H9 (cell line): Measurements from ENCODE around the gene EXOC3L1. TPM values are rescaled to one million over a fixed set of nuclear protein-coding genes. Genes with fewer than 3 reads are reported as not detected.

Source experiments
- DNase-seq: peaks from one replicate; pipeline ENCODE4 v3.0.0-alpha.2; 2017
- H2AFZ ChIP-seq: one replicate; pipeline ENCODE4 v1.6.1; 2013; ENCODE audit warnings: mild to moderate bottlenecking, low read length, control low read depth, moderate library complexity
- H2AK5ac ChIP-seq: 2 replicates; pipeline ENCODE4 v1.6.1; 2013; ENCODE audit warnings: low read length, control low read depth, mixed read lengths; ENCODE audit not compliant: insufficient read length
- H2BK120ac ChIP-seq: one replicate; pipeline ENCODE4 v1.6.1; 2013; ENCODE audit warnings: low read depth, mild to moderate bottlenecking, low read length, control low read depth, inconsistent platforms; ENCODE audit not compliant: poor library complexity, severe bottlenecking
- H2BK12ac ChIP-seq: 2 replicates; pipeline ENCODE4 v1.6.1; 2013; ENCODE audit warnings: low read length, control low read depth, mixed read lengths, low read depth; ENCODE audit not compliant: insufficient read length
- H2BK15ac ChIP-seq: 2 replicates; pipeline ENCODE4 v1.6.1; 2013; ENCODE audit warnings: low read depth, low read length, control low read depth
- H2BK20ac ChIP-seq: one replicate; pipeline ENCODE4 v1.6.1; 2013; ENCODE audit warnings: low read depth, mild to moderate bottlenecking, low read length, control low read depth, inconsistent platforms; ENCODE audit not compliant: poor library complexity, severe bottlenecking
- H2BK5ac ChIP-seq: 2 replicates; pipeline ENCODE4 v1.6.1; 2013; ENCODE audit warnings: low read length, control low read depth, mixed read lengths; ENCODE audit not compliant: insufficient read length
- H3K14ac ChIP-seq: 2 replicates; pipeline ENCODE4 v1.6.1; 2013; ENCODE audit warnings: low read length, control low read depth; ENCODE audit not compliant: insufficient read depth
- H3K18ac ChIP-seq: 2 replicates; pipeline ENCODE4 v1.6.1; 2013; ENCODE audit warnings: low read depth, mild to moderate bottlenecking, mixed read lengths, low read length, control low read depth; ENCODE audit not compliant: insufficient read length
- H3K23ac ChIP-seq: 2 replicates; pipeline ENCODE4 v1.6.1; 2013; ENCODE audit warnings: low read length, control low read depth, mixed read lengths, low read depth; ENCODE audit not compliant: insufficient read length
- H3K23me2 ChIP-seq: 2 replicates; pipeline ENCODE4 v1.6.1; 2013; ENCODE audit warnings: low read depth, mild to moderate bottlenecking, mixed read lengths, low read length, control low read depth; ENCODE audit not compliant: insufficient read length, poor library complexity, severe bottlenecking
- H3K27ac ChIP-seq: 2 replicates; pipeline ENCODE4 v1.5.1; 2013; ENCODE audit warnings: low read length, control low read depth, mixed read lengths, low read depth; ENCODE audit not compliant: insufficient read length
- H3K27me3 ChIP-seq: 2 replicates; pipeline ENCODE4 v1.6.1; 2013; ENCODE audit warnings: low read length, control low read depth, inconsistent platforms; ENCODE audit not compliant: insufficient read depth
- H3K4ac ChIP-seq: 2 replicates; pipeline ENCODE4 v1.6.1; 2013; ENCODE audit warnings: low read depth, mild to moderate bottlenecking, control low read depth, inconsistent platforms, low read length, moderate library complexity
- H3K4me1 ChIP-seq: 2 replicates; pipeline ENCODE4 v1.6.1; 2013; ENCODE audit warnings: low read length, control low read depth, inconsistent platforms; ENCODE audit not compliant: insufficient read depth
- H3K4me2 ChIP-seq: 2 replicates; pipeline ENCODE4 v1.6.1; 2013; ENCODE audit warnings: low read length, control low read depth, mixed read lengths; ENCODE audit not compliant: insufficient read length, insufficient read depth
- H3K56ac ChIP-seq: 2 replicates; pipeline ENCODE4 v1.6.1; 2013; ENCODE audit warnings: low read depth, mild to moderate bottlenecking, mixed read lengths, low read length, control low read depth; ENCODE audit not compliant: insufficient read length
- H3K79me1 ChIP-seq: 2 replicates; pipeline ENCODE4 v1.6.1; 2013; ENCODE audit warnings: low read depth, mild to moderate bottlenecking, moderate library complexity, low read length, control low read depth, inconsistent platforms; ENCODE audit not compliant: insufficient read depth, poor library complexity, severe bottlenecking
- H3K79me2 ChIP-seq: 2 replicates; pipeline ENCODE4 v1.6.1; 2013; ENCODE audit warnings: low read length, control low read depth, inconsistent platforms; ENCODE audit not compliant: insufficient read depth
- H3K9ac ChIP-seq: 2 replicates; pipeline ENCODE4 v1.6.1; 2013; ENCODE audit warnings: low read length, control low read depth, mixed read lengths; ENCODE audit not compliant: insufficient read length; ENCODE audit errors: extremely low read depth
- H3K9me3 ChIP-seq: one replicate; pipeline ENCODE4 v1.6.1; 2013; ENCODE audit warnings: low read depth, low read length, inconsistent platforms; ENCODE audit not compliant: control insufficient read depth
- H3T11ph ChIP-seq: one replicate; pipeline ENCODE4 v1.6.1; 2013; ENCODE audit warnings: mild to moderate bottlenecking, low read length, control low read depth, inconsistent platforms
- H4K20me1 ChIP-seq: one replicate; pipeline ENCODE4 v1.6.1; 2013; ENCODE audit not compliant: control insufficient read depth, insufficient read length, insufficient read depth
- H4K5ac ChIP-seq: 2 replicates; pipeline ENCODE4 v1.6.1; 2013; ENCODE audit warnings: low read depth, mild to moderate bottlenecking, mixed read lengths, low read length, control low read depth; ENCODE audit not compliant: insufficient read length
- H4K8ac ChIP-seq: replicated peaks from 2 replicates; pipeline ENCODE4 v1.6.1; 2013; ENCODE audit warnings: low read length, control low read depth, mixed read lengths, low read depth; ENCODE audit not compliant: insufficient read length
- H4K91ac ChIP-seq: 2 replicates; pipeline ENCODE4 v1.6.1; 2013; ENCODE audit warnings: low read depth, mild to moderate bottlenecking, moderate library complexity, mixed read lengths, low read length, control low read depth; ENCODE audit not compliant: insufficient read length
- H3K27ac Mint-ChIP-seq, 3 experiments: 2 replicates in 2 of 3; 3 replicates in 1 of 3; pipeline ENCODE4 v1.8.0; 2020 to 2021; ENCODE audit warnings: mixed read lengths in 3 of 3, mild to moderate bottlenecking in 1 of 3, moderate library complexity in 1 of 3
- H3K27me3 Mint-ChIP-seq: 2 replicates; pipeline ENCODE4 v1.8.0; 2021; ENCODE audit warnings: low read depth, mild to moderate bottlenecking, moderate library complexity, mixed read lengths
- H3K36me3 Mint-ChIP-seq, 3 experiments: 2 replicates in 2 of 3; 3 replicates in 1 of 3; pipeline ENCODE4 v1.8.0; 2020 to 2021; ENCODE audit warnings: low read depth in 3 of 3, mixed read lengths in 3 of 3; ENCODE audit not compliant: insufficient read depth in 1 of 3
- H3K4me1 Mint-ChIP-seq, 2 experiments: 2 replicates each; pipeline ENCODE4 v1.8.0; 2020; ENCODE audit warnings: mixed read lengths in 2 of 2
- H3K4me3 Mint-ChIP-seq, 2 experiments: 2 replicates in 1 of 2; 3 replicates in 1 of 2; pipeline ENCODE4 v1.8.0; 2020 to 2021; ENCODE audit warnings: mild to moderate bottlenecking in 2 of 2, mixed read lengths in 2 of 2, moderate library complexity in 1 of 2
- H3K9me3 Mint-ChIP-seq, 2 experiments: 2 replicates in 1 of 2; 3 replicates in 1 of 2; pipeline ENCODE4 v1.8.0; 2020; ENCODE audit warnings: mild to moderate bottlenecking in 2 of 2, mixed read lengths in 2 of 2, moderate library complexity in 1 of 2
- CTCF ChIP-seq: fragments of 200-600 bp; sonication (generic); conservative IDR thresholded peaks from 3 replicates; pipeline ENCODE4 v1.8.0; 2021; ENCODE audit warnings: antibody characterized with exemption, mild to moderate bottlenecking
- WGBS: extraction: QIAGEN DNeasy Blood & Tissue Kit; methylation state at CpG from one replicate; pipeline ENCODE4 v1.1.7; 2013; ENCODE audit warnings: missing lambda C conversion rate, low lambda C conversion rate, mixed read lengths; ENCODE audit not compliant: insufficient read length; ENCODE audit errors: extremely low coverage; 5-methylcytosine and 5-hydroxymethylcytosine counted together
- total RNA-seq: library from RNA; stranded (reverse); gene quantifications from 2 replicates; pipeline ENCODE4 v1.2.1, GENCODE V29; 2021

The EXOC3L1 gene
- total RNA-seq, 1 experiment from 2014 or later, result 3.3 TPM

GRCh38 chr16:67157106-67157748 is 32.7 kb downstream of the EXOC3L1 start:
- H2AK5ac ChIP-seq, result no peak overlapping the region
- no peak overlapping the region for H3K4me2 ChIP-seq
- no peak overlapping the region for H3K27ac ChIP-seq
- H3K23ac ChIP-seq, result no peak overlapping the region
- Mint-ChIP-seq H3K4me1 (peaks cover 7 to 15% of the 10 kb centered on the region in 2 experiments; a peak in 3 of 4 replicates), H3K27me3 (peaks cover 100% of the 10 kb centered on the region), H3K27ac (no peak overlapping the region), H3K36me3 (no peaks in the 10 kb centered on the region; a peak in 1 of 7 replicates), H3K9me3 (peaks cover 0 to 9% of the 10 kb centered on the region in 2 experiments; a peak in 2 of 5 replicates), H3K4me3 (no peak overlapping the region)
- H3T11ph ChIP-seq, result no peak overlapping the region
- no peak overlapping the region for H2BK120ac ChIP-seq
- H3K27me3 ChIP-seq, result peaks cover 87% of the 10 kb centered on the region
- H3K18ac ChIP-seq, result no peak overlapping the region
- H4K20me1 ChIP-seq, result no peaks in the 10 kb centered on the region
- no peak overlapping the region for H4K91ac ChIP-seq
- no peak overlapping the region for H2BK15ac ChIP-seq
- no peaks in the 10 kb centered on the region for H3K9me3 ChIP-seq
- no CpG with 5 or more reads among the region's 7 CpGs for WGBS
- H3K4ac ChIP-seq, result no peak overlapping the region
- H4K8ac ChIP-seq, result no peak overlapping the region
- DNase-seq, result no peak
- no peak overlapping the region for H4K5ac ChIP-seq
- no peak overlapping the region for H3K9ac ChIP-seq
- peaks cover 20% of the 10 kb centered on the region for H3K23me2 ChIP-seq
- TF ChIP-seq CTCF, result no peak
- H3K79me2 ChIP-seq, result no peaks in the 10 kb centered on the region
- H3K14ac ChIP-seq, result no peak overlapping the region
- H3K79me1 ChIP-seq, result no peaks in the 10 kb centered on the region
- H3K56ac ChIP-seq, result no peak overlapping the region
- no peak overlapping the region for H2BK5ac ChIP-seq
- no peak overlapping the region for H2AFZ ChIP-seq
- H2BK20ac ChIP-seq, result no peak overlapping the region
- H3K4me1 ChIP-seq, result no peaks in the 10 kb centered on the region
- no peak overlapping the region for H2BK12ac ChIP-seq
